Thoracic aorta (tissue), 2 donors: ENCODE data around the gene TNK1. TPM values are rescaled to one million over a fixed set of nuclear protein-coding genes. Genes with fewer than 3 reads are reported as not detected.

Experiments used
- ATAC-seq: fragments of 150-250 bp; one replicate; pipeline ENCODE4 v1.8.0; 2017; ENCODE audit warnings: low read depth; ENCODE audit not compliant: insufficient number of reproducible peaks, low FRiP score
- DNase-seq: peaks from one replicate; pipeline ENCODE4 v3.0.0-alpha.2; 2020; ENCODE audit warnings: low spot score
- H3K27ac ChIP-seq, 2 donors: fragments of 200-600 bp; sonication (generic); 1 replicate in 1 of 2; 2 replicates in 1 of 2; pipeline ENCODE4 v1.5.1; 2016; ENCODE audit warnings: mild to moderate bottlenecking in 2 of 2, moderate library complexity in 2 of 2
- H3K27me3 ChIP-seq: fragments of 200-600 bp; sonication (generic); replicated peaks from 2 replicates; pipeline ENCODE4 v1.6.0; 2016; ENCODE audit warnings: mild to moderate bottlenecking; ENCODE audit not compliant: insufficient read depth
- H3K36me3 ChIP-seq: fragments of 200-600 bp; sonication (generic); one replicate; pipeline ENCODE4 v1.5.1; 2016
- H3K4me1 ChIP-seq, 2 donors: fragments of 200-600 bp; sonication (generic); 1 replicate in 1 of 2; 2 replicates in 1 of 2; pipeline versions ENCODE4 v1.5.1 to v1.6.0; 2016; ENCODE audit warnings: low read depth in 2 of 2, mild to moderate bottlenecking in 1 of 2; ENCODE audit not compliant: control insufficient read depth in 1 of 2
- H3K4me3 ChIP-seq: fragments of 200-600 bp; sonication (generic); 2 replicates; pipeline ENCODE4 v1.5.1; 2016; ENCODE audit warnings: mild to moderate bottlenecking
- H3K9me3 ChIP-seq: fragments of 200-600 bp; sonication (generic); 2 replicates; pipeline ENCODE4 v1.5.1; 2016
- CTCF ChIP-seq: fragments of 200-600 bp; sonication (generic); IDR thresholded peaks from one replicate; pipeline ENCODE4 v1.5.1; 2019; ENCODE audit warnings: antibody characterized with exemption
- total RNA-seq, 2 donors: library from RNA; depleted of rRNA; stranded (reverse); fragments of >200 nt; gene quantifications; one replicate each; pipeline versions ENCODE4 v1.1.0 to v1.2.3, GENCODE V29; 2016

Gene TNK1
- total RNA-seq, 2 donors from 2014 or later, result 3.7 to 4.7 TPM

GRCh38 chr17:7429722-7430121, 48.8 kb downstream of the TNK1 start:
- no peaks in the 10 kb centered on the region for H3K4me1 ChIP-seq
- H3K27me3 ChIP-seq, result no peaks in the 10 kb centered on the region
- H3K27ac ChIP-seq, result no peak overlapping the region
- no peak overlapping the region for H3K4me3 ChIP-seq
- no peaks in the 10 kb centered on the region for H3K36me3 ChIP-seq
- no peaks in the 10 kb centered on the region for H3K9me3 ChIP-seq
- no peak for TF ChIP-seq CTCF
- DNase-seq (no peak), ATAC-seq (no peak)

- DNase-seq (no peak), ATAC-seq (no peak)
- no peaks in the 10 kb centered on the region for H3K36me3 ChIP-seq
- H3K27me3 ChIP-seq, result no peaks in the 10 kb centered on the region
- H3K9me3 ChIP-seq, result no peaks in the 10 kb centered on the region
- peaks cover 0 to 10% of the 10 kb centered on the region in 2 donors for H3K4me1 ChIP-seq
- H3K27ac ChIP-seq, result no peak overlapping the region
- no peak for TF ChIP-seq CTCF
- H3K4me3 ChIP-seq, result no peak overlapping the region
Measured at GRCh38 chr17:7431231-7431630, 50.3 kb downstream of the TNK1 start.

DNA sequence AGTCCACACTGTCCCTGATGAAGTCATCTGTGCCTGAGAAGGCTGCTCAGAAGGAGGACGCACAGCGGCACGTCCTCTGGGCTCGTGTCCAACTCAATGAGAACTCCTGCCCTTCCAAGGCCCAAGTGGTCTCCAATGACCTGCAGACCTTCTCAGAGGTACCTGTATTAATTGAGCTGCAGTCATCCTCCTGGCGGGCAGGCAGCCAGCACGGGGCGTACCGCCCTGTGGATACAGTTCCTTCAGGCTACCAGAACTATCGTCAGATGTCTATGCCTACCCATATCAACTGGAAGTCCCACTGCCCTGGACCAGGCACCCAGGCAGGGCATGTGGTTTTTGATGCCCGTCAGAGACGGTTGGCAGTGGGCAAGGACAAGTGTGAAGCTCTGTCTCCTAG, 51.4 kb downstream of the TNK1 start:
- Histone ChIP-seq H3K4me3 (no peak overlapping the region), H3K36me3 (no peaks in the 10 kb centered on the region), H3K27ac (no peak overlapping the region), H3K9me3 (no peaks in the 10 kb centered on the region), H3K27me3 (no peaks in the 10 kb centered on the region), H3K4me1 (peaks cover 6 to 21% of the 10 kb centered on the region in 2 donors)
- ATAC-seq, result no peak
- no peak for DNase-seq
- no peak for TF ChIP-seq CTCF

GRCh38 chr17:7435676-7436555, 55.0 kb downstream of the TNK1 start:
- H3K4me1 ChIP-seq, result peaks cover 25 to 52% of the 10 kb centered on the region in 2 donors
- H3K4me3 ChIP-seq, result peak overlapping the region; percentile 83
- ATAC-seq, result peak; percentile 2
- no peaks in the 10 kb centered on the region for H3K36me3 ChIP-seq
- no peaks in the 10 kb centered on the region for H3K9me3 ChIP-seq
- no peak for DNase-seq
- H3K27ac ChIP-seq, result peak overlapping the region in 1 of 2 donors; percentile 31
- TF ChIP-seq CTCF, result no peak
- H3K27me3 ChIP-seq, result peaks cover 5% of the 10 kb centered on the region

DNA sequence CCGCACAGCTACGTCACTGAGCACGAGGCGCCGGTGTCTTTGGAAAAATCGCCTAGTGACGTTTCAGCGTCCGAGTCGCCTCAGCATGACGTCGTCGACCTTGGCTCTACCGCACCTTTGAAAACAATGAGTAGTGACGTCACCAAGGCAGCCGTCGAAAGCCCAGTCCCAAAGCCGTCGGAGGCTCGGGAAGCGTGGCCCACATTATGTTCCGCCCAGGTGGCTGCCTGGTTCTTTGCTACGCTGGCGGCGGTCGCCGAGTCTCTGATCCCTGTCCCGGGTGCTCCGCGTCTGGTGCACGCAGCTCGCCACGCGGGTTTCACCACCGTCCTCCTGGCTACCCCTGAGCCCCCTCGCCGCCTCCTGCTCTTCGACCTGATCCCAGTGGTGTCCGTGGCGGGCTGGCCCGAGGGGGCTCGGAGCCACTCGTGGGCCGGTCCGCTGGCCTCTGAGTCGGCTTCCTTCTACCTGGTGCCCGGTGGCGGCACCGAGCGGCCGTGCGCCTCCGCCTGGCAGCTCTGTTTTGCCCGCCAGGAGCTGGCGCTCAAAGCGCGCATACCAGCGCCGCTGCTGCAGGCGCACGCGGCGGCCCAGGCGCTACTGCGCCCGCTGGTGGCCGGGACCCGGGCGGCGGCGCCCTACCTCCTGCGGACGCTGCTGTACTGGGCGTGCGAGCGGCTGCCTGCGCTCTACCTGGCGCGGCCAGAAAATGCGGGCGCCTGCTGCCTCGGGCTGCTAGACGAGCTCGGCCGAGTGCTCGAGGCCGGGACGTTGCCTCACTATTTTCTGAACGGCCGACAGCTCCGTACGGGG, 55.9 kb downstream of the TNK1 start:
- H3K4me1 ChIP-seq, result peaks cover 25 to 53% of the 10 kb centered on the region in 2 donors
- peak overlapping the region; percentile 83 for H3K4me3 ChIP-seq
- ATAC-seq (peak; percentile 42), DNase-seq (no peak)
- no peaks in the 10 kb centered on the region for H3K36me3 ChIP-seq
- TF ChIP-seq CTCF, result peak; percentile 79
- no peaks in the 10 kb centered on the region for H3K9me3 ChIP-seq
- peak overlapping the region in 1 of 2 donors; percentile 42 for H3K27ac ChIP-seq
- peaks cover 5% of the 10 kb centered on the region for H3K27me3 ChIP-seq
